GM21381 (cell line): ENCODE measurements around the gene ZGLP1.
A peak's percentile ranks its signal among the peaks of the same experiment; 100 is the strongest.
"Not testable (repeated sequence)": the region's sequence is repeated elsewhere in the genome, so short reads cannot be mapped to it uniquely, and the experiment has no call there.

Experiments used
- ATAC-seq: cut with Tn5 transposase; IDR thresholded peaks from one replicate; pipeline ENCODE4 v1.9.1; 2021; ENCODE audit warnings: mild to moderate bottlenecking, moderate library complexity; ENCODE audit not compliant: unreplicated experiment

ZGLP1 gene

DNA sequence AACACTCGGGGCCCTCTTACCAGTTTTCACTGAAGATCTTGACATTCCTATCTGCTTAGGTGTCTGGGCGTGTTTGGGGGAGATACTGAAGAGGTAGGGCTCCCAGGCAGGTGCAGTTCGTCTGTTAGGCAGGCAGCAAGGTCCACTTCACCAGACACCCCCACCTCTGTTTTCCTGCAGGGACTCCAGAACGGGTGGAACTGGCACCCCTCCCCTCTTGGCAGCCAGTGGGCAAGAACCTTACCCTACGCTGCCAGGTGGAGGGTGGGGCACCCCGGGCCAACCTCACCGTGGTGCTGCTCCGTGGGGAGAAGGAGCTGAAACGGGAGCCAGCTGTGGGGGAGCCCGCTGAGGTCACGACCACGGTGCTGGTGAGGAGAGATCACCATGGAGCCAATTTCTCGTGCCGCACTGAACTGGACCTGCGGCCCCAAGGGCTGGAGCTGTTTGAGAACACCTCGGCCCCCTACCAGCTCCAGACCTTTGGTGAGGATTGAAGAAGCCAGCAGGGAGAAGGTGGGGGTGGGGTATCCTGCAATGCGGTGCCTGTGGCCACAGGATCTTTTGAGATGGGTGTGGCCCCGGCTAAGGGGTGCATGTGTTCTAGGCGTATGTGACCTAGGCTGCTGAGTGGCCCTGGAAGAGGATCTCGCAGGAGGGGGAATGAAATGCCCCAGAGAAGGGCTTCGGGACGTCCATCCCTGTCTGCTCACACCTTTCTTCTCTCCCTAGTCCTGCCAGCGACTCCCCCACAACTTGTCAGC is 26.1 kb downstream of the ZGLP1 start:
- no peak for ATAC-seq

DNA sequence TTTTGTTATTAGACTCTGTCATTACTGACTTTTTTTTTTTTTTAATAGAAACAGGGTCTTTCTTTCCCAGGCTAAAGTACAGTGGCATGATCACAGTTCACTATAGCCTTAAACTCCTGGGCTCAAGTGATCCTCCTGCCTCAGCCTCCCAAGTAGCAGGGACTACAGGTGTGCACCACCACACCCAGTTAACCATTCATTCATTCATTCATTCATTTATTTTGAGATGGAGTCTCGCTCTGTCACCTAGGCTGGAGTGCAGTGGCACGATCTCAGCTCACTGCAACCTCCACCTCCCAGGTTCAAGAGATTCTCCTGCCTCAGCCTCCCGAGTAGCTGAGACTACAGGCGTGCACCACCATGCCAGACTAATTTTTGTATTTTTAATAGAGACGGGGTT is 27.6 kb downstream of the ZGLP1 start:
- not testable (repeated sequence) for ATAC-seq

- no peak for ATAC-seq
These were observed 29.7 kb downstream of the ZGLP1 start for GRCh38 chr19:10279737-10280442.

DNA sequence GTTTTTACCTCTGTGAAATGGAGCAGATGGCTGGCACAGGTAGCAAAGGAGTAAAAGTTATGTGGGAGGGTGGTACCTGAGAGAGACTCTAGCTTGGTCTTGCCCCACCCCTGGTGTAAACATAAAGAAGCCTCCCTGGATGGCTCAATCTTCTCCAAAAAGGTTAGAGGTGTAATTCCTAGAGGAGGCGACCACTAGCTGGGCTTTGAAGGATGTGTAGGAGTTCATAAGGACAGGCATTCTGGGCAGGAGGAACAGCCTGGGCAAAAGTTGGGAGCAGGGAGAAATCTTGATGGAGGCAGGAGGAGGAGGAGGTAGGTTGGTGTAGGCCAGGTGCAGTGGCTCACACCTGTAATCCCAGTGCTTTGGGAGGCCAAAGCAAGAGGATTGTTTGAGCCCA is 30.7 kb downstream of the ZGLP1 start:
- no peak for ATAC-seq

GRCh38 chr19:10277795-10278589 is 31.6 kb downstream of the ZGLP1 start:
- ATAC-seq = no peak

DNA sequence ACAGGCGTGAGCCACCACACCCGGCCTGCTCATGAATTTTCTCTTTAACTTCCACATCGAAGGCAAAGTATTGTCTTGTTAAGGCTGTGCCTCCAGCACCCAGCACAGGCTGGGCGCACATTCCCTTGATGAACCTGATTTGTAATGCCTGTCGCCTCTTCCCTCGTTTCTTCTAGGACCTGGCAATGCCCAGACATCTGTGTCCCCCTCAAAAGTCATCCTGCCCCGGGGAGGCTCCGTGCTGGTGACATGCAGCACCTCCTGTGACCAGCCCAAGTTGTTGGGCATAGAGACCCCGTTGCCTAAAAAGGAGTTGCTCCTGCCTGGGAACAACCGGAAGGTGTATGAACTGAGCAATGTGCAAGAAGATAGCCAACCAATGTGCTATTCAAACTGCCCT is 35.0 kb downstream of the ZGLP1 start:
- no peak for ATAC-seq

- ATAC-seq = peak; percentile 21
These were observed 38.0 kb downstream of the ZGLP1 start for GRCh38 chr19:10271543-10272086.

GRCh38 chr19:10270616-10271394 is 38.8 kb downstream of the ZGLP1 start, which contains the start of gene ICAM1:
Gene ICAM1 (plus strand): TSS chr19:10271120. CDS start chr19:10271160, 40 bp downstream.
- peak; percentile 44 for ATAC-seq

GRCh38 chr19:10270180-10270615 is 39.4 kb downstream of the ZGLP1 start:
- peak; percentile 43 for ATAC-seq

DNA sequence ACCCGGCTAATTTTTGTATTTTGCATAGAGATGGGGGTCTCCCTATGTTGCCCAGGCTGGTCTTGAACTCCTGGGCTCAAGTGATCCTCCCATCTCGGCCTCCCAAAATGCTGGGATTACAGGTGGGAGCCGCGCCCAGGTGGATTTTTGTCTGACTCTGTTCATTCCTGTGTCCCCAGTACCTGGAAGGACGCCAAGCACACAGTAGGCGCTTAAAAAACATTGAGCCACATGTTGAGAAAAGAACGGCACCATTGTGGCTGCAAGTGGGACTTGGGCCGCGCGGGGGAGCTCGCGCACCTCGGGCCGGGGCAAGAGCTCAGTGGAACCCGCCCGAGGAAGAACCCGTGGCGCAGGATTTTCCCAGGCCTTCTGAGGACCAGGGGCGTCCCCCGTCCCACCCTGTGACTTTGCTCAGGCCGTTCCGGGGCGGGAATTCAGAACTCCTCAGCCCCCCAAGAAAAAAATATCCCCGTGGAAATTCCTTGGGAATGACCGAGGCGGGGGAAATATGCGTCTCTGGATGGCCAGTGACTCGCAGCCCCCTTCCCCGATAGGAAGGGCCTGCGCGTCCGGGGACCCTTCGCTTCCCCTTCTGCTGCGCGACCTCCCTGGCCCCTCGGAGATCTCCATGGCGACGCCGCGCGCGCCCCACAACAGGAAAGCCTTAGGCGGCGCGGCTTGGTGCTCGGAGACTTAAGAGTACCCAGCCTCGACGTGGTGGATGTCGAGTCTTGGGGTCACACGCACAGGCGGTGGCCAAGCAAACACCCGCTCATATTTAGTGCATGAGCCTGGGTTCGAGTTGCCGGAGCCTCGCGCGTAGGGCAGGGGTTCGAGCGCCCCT is 40.1 kb downstream of the ZGLP1 start:
- peak; percentile 41 for ATAC-seq

DNA sequence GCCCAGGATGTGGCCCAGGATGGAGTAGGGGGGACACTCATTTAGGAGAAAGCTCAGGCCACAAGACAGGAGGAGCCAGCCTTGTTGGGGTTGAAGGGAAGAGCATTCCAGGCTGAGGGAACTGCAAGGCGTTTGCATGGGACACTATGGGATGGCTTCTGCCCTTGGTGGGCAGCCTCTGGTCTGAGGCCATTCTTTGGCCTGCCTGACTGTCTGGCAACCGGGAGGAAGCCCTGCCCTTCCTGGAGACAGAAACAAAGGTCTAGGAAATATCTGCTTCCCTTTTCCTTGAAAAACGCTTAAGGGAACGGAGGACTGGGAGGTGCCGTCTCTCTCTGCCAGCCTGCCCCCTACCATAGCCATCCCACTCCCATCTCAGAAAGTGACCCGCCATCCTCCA is 41.5 kb downstream of the ZGLP1 start:
- no peak for ATAC-seq

- ATAC-seq = no peak
These were observed 42.9 kb downstream of the ZGLP1 start for GRCh38 chr19:10266706-10267105.

GRCh38 chr19:10262771-10263170 is 46.8 kb downstream of the ZGLP1 start:
- ATAC-seq = no peak

- no peak for ATAC-seq
These were observed 49.5 kb downstream of the ZGLP1 start for GRCh38 chr19:10260141-10260584.

DNA sequence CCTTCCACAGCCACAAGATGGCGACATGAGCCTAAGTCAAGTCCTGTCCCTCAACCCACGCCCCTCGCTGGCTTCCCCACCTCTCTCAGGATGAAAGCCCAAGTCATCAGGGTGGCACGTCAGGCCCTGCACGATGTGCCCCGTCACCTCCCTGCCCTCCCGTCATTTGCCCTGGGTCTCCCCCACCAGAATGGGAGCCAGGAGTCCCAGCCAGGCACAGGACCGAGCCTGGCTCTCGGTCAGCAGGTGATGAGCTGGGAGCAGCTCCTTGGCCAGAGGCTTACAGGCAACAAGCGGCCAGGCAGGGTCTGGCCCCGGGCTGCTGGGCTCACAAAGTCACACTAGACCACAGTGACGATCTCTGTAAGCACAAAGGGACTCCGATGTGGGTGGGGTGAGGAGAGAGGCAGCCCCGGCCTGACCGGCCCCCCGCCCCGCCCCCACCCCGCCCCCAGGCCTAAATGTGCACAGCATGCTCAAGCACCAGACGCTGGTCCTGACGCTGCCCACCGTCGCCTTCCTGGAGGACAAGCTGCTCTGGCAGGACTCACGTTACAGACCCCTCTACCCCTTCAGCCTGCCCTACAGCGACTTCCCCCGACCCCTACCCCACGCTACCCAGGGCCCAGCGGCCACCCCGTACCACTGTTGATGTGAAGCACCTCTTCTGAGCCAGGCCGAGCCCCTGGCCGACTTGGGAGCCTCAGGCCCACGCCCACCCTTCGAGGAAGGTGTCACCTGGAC is 50.3 kb downstream of the ZGLP1 start:
- ATAC-seq = peak; percentile 51

- no peak for ATAC-seq
These were observed 51.4 kb downstream of the ZGLP1 start for GRCh38 chr19:10258080-10258710.

DNA sequence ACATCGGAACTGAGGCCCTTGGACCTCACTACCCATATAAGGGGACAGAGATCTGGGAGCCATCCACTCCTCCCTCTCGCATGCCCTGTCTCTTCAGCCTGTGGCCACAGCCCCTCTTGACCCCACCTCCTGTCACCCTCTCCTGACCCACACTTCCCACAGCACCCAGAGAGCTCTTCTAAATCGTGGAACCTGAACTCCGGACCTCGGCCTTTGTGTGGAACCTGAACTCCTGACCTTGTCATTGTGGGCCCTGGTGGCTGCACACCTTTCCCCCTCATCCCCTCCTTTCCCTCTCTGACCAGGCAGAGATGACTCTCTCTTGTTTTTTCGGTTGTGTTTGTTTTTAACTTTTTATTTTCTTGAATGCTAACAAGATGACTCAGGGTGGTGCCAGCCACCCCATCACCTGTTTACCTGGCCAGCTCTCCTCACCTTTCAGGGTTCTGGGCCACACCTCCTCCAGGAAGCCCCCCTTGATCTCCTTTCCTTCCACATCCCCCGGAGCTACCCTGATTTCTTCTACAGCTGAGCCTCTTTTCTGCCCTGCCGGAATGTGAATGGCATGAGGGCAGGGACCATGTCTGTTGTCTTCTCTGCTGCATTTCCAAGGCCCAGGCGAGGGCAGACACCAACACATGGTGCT is 52.5 kb downstream of the ZGLP1 start:
- no peak for ATAC-seq

DNA sequence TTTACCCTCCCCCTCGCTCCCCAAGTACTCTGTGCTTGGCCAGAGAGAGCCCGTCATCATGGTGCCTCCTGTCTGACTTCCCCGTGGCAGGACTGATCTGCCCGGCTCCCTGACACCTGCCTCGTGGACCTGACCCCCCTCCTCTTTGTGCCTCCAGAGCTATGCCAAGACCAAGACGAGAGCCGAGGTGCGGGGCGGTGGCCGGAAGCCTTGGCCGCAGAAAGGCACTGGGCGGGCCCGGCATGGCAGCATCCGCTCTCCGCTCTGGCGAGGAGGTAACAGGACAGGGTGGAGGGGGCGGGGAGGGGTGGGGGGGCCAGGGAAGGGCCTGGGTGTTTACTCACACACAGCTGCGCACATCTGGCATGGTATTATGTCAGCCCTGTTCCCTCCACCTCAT is 53.1 kb downstream of the ZGLP1 start:
- no peak for ATAC-seq
